Natural killer cell (primary cell): Measurements from ENCODE around the gene EFCAB6. TPM values are rescaled to one million over a fixed set of nuclear protein-coding genes. Genes with fewer than 3 reads are reported as not detected.

Experiments used
- ATAC-seq, 3 donors: fragments of 150-1000 bp in 2 of 3; fragments of 200-7000 bp in 1 of 3; cut with Tn5 transposase; 1 replicate in 1 of 3; 2 replicates in 2 of 3; pipeline ENCODE4 v1.10.0; 2021; ENCODE audit warnings: mild to moderate bottlenecking in 2 of 3, moderate library complexity in 2 of 3
- DNase-seq, 2 donors: peaks; one replicate each; pipeline versions ENCODE4 v3.0.0 to v3.0.0-alpha.2; 2013 to 2021; ENCODE audit warnings: mixed read lengths in 1 of 2
- H3K27ac ChIP-seq: one replicate; pipeline ENCODE4 v1.5.1; 2013; ENCODE audit warnings: mild to moderate bottlenecking, low read length
- H3K27me3 ChIP-seq: one replicate; pipeline ENCODE4 v1.6.1; 2013; ENCODE audit warnings: low read length; ENCODE audit not compliant: control insufficient read depth, insufficient read depth
- H3K36me3 ChIP-seq: one replicate; pipeline ENCODE4 v1.6.1; 2013; ENCODE audit warnings: low read length; ENCODE audit not compliant: control insufficient read depth, insufficient read depth
- H3K4me1 ChIP-seq: one replicate; pipeline ENCODE4 v1.6.1; 2013; ENCODE audit warnings: low read length; ENCODE audit not compliant: control insufficient read depth, insufficient read depth
- H3K4me3 ChIP-seq: one replicate; pipeline ENCODE4 v1.5.1; 2013; ENCODE audit warnings: low read length
- H3K9me3 ChIP-seq: one replicate; pipeline ENCODE4 v1.6.1; 2013; ENCODE audit warnings: low read length; ENCODE audit not compliant: control insufficient read depth, insufficient read depth
- H3K27ac Mint-ChIP-seq, 2 donors: one replicate each; pipeline ENCODE4 v1.8.0; 2022; ENCODE audit warnings: mild to moderate bottlenecking in 2 of 2, mixed read lengths in 2 of 2, moderate library complexity in 1 of 2
- H3K27me3 Mint-ChIP-seq, 2 donors: one replicate each; pipeline ENCODE4 v1.8.0; 2022; ENCODE audit warnings: low read depth in 2 of 2, mixed read lengths in 2 of 2
- H3K36me3 Mint-ChIP-seq: one replicate; pipeline ENCODE4 v1.8.0; 2022; ENCODE audit warnings: mixed read lengths
- H3K4me1 Mint-ChIP-seq, 2 donors: one replicate each; pipeline ENCODE4 v1.8.0; 2022; ENCODE audit warnings: mixed read lengths in 2 of 2
- H3K4me3 Mint-ChIP-seq: one replicate; pipeline ENCODE4 v1.8.0; 2022; ENCODE audit warnings: mild to moderate bottlenecking, moderate library complexity, mixed read lengths
- H3K9me3 Mint-ChIP-seq, 2 donors: one replicate each; pipeline ENCODE4 v1.8.0; 2022; ENCODE audit warnings: mixed read lengths in 2 of 2
- WGBS: methylation state at CpG from one replicate; pipeline ENCODE4 v1.1.7; 2013; ENCODE audit warnings: missing lambda C conversion rate; ENCODE audit not compliant: insufficient coverage; 5-methylcytosine and 5-hydroxymethylcytosine counted together
- intact Hi-C: fragments of 100-400 bp; cut with micrococcal nuclease; formaldehyde crosslinking; loops from one replicate; pipeline ENCODE4 v1.14.2; 2022
- total RNA-seq, 4 donors: library from RNA; stranded (reverse); fragments of 120-200 nt in 1 of 4; gene quantifications; one replicate each; pipeline versions ENCODE4 v1.2.3 to v1.2.4, GENCODE V29; 2013 to 2022
- TF ChIP-seq, protein P1 (sequence below): fragments of 200-600 bp; IDR thresholded peaks from one replicate; pipeline ENCODE4 v1.8.0; 2022; ENCODE audit warnings: antibody characterized with exemption

Gene EFCAB6
- total RNA-seq, 3 donors from 2014 or later (not counting 1 experiment from before 2014, with no cell fraction given): 0.23 to 0.35 (median 0.26) TPM

DNA sequence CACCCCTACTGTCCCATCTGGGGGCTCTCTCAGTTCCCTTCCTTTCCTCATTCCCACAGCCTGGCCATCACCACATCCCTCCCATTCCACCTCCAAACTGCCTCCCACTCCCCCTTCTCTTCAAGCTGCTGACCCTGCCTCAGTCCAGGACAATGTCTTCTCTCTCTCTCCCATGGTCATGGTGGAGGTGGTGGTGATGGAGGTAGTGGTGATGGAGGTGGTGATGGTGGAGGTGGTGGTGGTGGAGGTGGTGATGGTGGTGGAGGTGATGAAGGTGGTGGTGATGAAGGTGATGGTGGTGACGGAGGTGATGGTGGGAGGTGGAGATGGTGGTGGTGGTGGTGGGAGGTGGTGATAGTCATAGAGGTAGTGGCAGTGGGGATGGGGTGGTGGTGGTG lies 313.2 kb downstream of the EFCAB6 start:
- no peaks in the 10 kb centered on the region for H3K27me3 Mint-ChIP-seq
- Histone ChIP-seq H3K9me3 (no peaks in the 10 kb centered on the region), H3K27me3 (no peaks in the 10 kb centered on the region), H3K4me1 (no peaks in the 10 kb centered on the region), H3K4me3 (no peak overlapping the region), H3K27ac (no peak overlapping the region), H3K36me3 (no peaks in the 10 kb centered on the region)
- H3K36me3 Mint-ChIP-seq: no peaks in the 10 kb centered on the region
- no peak overlapping the region for H3K27ac Mint-ChIP-seq
- no peak for ATAC-seq
- H3K4me3 Mint-ChIP-seq: no peak overlapping the region
- TF ChIP-seq, protein P1, sequence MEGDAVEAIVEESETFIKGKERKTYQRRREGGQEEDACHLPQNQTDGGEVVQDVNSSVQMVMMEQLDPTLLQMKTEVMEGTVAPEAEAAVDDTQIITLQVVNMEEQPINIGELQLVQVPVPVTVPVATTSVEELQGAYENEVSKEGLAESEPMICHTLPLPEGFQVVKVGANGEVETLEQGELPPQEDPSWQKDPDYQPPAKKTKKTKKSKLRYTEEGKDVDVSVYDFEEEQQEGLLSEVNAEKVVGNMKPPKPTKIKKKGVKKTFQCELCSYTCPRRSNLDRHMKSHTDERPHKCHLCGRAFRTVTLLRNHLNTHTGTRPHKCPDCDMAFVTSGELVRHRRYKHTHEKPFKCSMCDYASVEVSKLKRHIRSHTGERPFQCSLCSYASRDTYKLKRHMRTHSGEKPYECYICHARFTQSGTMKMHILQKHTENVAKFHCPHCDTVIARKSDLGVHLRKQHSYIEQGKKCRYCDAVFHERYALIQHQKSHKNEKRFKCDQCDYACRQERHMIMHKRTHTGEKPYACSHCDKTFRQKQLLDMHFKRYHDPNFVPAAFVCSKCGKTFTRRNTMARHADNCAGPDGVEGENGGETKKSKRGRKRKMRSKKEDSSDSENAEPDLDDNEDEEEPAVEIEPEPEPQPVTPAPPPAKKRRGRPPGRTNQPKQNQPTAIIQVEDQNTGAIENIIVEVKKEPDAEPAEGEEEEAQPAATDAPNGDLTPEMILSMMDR: no peak
- 83% methylated on average over 1 of the region's 1 CpG for WGBS
- H3K9me3 Mint-ChIP-seq: no peaks in the 10 kb centered on the region
- H3K4me1 Mint-ChIP-seq: no peaks in the 10 kb centered on the region
- no peak for DNase-seq
- intact Hi-C loops: no loop called here

DNA sequence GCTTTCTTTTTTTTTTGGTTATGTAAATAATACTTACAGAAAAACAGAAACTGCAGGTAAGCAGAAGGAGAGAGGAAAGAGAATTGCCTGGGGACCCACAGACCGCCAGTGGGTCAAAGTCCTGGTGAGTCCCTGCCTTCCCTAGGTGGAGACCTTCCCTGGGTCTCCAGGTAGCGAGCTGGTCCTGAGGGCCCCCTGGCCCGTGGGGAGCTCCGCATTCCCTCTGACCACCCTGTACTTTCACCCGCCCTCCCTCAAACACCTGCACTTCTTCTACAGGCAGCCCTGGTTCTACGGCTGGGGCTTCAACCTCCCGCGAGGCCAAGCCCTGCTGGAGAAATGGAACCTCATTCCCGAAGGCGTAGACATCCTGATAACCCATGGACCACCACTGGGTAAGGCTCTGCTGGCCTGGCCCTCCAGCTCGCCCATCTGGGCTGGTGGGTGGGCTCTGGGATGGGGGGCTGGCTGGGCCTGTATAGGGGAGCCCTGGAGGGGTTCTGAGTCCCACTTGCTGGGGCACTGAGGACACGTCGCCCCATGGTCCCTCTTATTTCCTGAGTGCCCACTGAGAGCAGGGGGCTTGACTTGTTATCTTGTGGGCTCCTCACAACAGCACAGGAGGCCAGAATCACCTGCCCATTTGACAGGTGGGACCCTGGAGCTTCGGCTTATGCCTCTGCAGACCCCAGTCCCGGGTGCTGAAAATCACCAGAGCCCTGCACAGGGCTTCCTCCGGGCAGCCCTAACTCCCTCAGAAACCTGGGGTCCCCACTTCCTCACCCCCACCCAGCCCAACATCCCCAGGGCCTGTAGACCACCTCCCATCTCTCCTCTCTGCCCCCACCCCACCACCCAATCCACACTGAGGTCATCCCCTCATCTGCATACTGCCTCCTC lies 313.9 kb downstream of the EFCAB6 start:
- H3K27me3 Mint-ChIP-seq: no peaks in the 10 kb centered on the region
- TF ChIP-seq, protein P1: no peak
- Histone ChIP-seq H3K4me3 (no peak overlapping the region), H3K27ac (no peak overlapping the region), H3K36me3 (no peaks in the 10 kb centered on the region), H3K27me3 (no peaks in the 10 kb centered on the region), H3K4me1 (no peaks in the 10 kb centered on the region), H3K9me3 (no peaks in the 10 kb centered on the region)
- H3K4me1 Mint-ChIP-seq: no peaks in the 10 kb centered on the region
- WGBS: 95% methylated on average over 16 of the region's 16 CpGs
- no peak overlapping the region for H3K4me3 Mint-ChIP-seq
- ATAC-seq: no peak
- H3K9me3 Mint-ChIP-seq: no peaks in the 10 kb centered on the region
- no peaks in the 10 kb centered on the region for H3K36me3 Mint-ChIP-seq
- intact Hi-C loops: no loop called here
- DNase-seq: no peak
- no peak overlapping the region for H3K27ac Mint-ChIP-seq

DNA sequence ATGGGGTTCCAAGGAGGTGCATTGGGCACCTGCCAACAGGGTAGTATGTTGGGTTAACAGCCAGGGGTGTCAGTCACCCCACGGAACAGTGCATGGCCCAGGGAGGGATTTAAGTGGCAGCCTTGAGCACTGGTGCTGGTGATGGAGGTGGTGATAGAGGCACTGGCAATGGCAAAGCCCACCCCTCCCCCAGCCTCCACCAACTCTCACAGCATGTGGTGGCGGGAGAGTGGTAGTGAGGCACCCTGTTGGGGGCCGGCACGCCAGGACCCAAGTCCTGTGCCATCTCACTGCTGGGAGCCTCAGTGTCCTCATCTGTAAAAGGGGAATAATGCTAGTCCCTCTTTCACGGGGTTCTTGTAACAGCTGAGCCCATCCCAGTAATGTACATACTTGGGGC lies 318.8 kb downstream of the EFCAB6 start:
- peaks cover 3% of the 10 kb centered on the region in 2 donors for H3K9me3 Mint-ChIP-seq
- H3K4me1 ChIP-seq: no peaks in the 10 kb centered on the region
- intact Hi-C loops: no loop called here
- no peaks in the 10 kb centered on the region for H3K36me3 Mint-ChIP-seq
- DNase-seq: no peak
- no peaks in the 10 kb centered on the region for H3K9me3 ChIP-seq
- H3K27ac ChIP-seq: no peak overlapping the region
- no peaks in the 10 kb centered on the region for H3K27me3 Mint-ChIP-seq
- H3K27me3 ChIP-seq: no peaks in the 10 kb centered on the region
- H3K4me3 ChIP-seq: no peak overlapping the region
- H3K4me1 Mint-ChIP-seq: no peaks in the 10 kb centered on the region
- WGBS: 94% methylated on average over 5 of the region's 5 CpGs
- TF ChIP-seq, protein P1: no peak
- H3K4me3 Mint-ChIP-seq: no peak overlapping the region
- H3K27ac Mint-ChIP-seq: no peak overlapping the region
- ATAC-seq: peak in 1 of 3 donors; percentile 16
- no peaks in the 10 kb centered on the region for H3K36me3 ChIP-seq
